ENCODE data around the gene RAB3IL1.

The RAB3IL1 gene

GRCh38 chr11:61887839-61888494 is 29.4 kb downstream of the RAB3IL1 start:
- TF ChIP-seq CTCF (IDR thresholded peaks at IDR 0.05; ENCODE audit: low read depth, low read length, missing control alignments), result no peak
- H3K4me3 ChIP-seq (replicated peaks; ENCODE audit: low read depth, low read length), result no peak overlapping the region
- DNase-seq (ENCODE audit: extremely low read depth, low read depth), result no peak

GRCh38 chr11:61886643-61887042 is 30.7 kb downstream of the RAB3IL1 start:
- no peak for TF ChIP-seq CTCF (IDR thresholded peaks at IDR 0.05; ENCODE audit: low read depth, low read length, missing control alignments)
- DNase-seq (ENCODE audit: extremely low read depth, low read depth), result no peak
- no peak overlapping the region for H3K4me3 ChIP-seq (replicated peaks; ENCODE audit: low read depth, low read length)

- H3K4me3 ChIP-seq (replicated peaks; ENCODE audit: low read depth, low read length), result no peak overlapping the region
- no peak for DNase-seq (ENCODE audit: extremely low read depth, low read depth)
- TF ChIP-seq CTCF (IDR thresholded peaks at IDR 0.05; ENCODE audit: low read depth, low read length, missing control alignments), result no peak
These were observed 31.4 kb downstream of the RAB3IL1 start for GRCh38 chr11:61885784-61886580.

GRCh38 chr11:61885166-61885778 is 32.1 kb downstream of the RAB3IL1 start:
- no peak overlapping the region for H3K4me3 ChIP-seq (replicated peaks; ENCODE audit: low read depth, low read length)
- no peak for DNase-seq (ENCODE audit: extremely low read depth, low read depth)
- no peak for TF ChIP-seq CTCF (IDR thresholded peaks at IDR 0.05; ENCODE audit: low read depth, low read length, missing control alignments)

- no peak for DNase-seq (ENCODE audit: extremely low read depth, low read depth)
- H3K4me3 ChIP-seq (replicated peaks; ENCODE audit: low read depth, low read length), result no peak overlapping the region
- no peak for TF ChIP-seq CTCF (IDR thresholded peaks at IDR 0.05; ENCODE audit: low read depth, low read length, missing control alignments)
These were observed 33.4 kb downstream of the RAB3IL1 start for GRCh38 chr11:61883947-61884346.

- H3K4me3 ChIP-seq (replicated peaks; ENCODE audit: low read depth, low read length), result no peak overlapping the region
- no peak for DNase-seq (ENCODE audit: extremely low read depth, low read depth)
- TF ChIP-seq CTCF (IDR thresholded peaks at IDR 0.05; ENCODE audit: low read depth, low read length, missing control alignments), result no peak
These were observed 34.0 kb downstream of the RAB3IL1 start for GRCh38 chr11:61883327-61883726.
